ENCODE results near the gene LIPK. TPM values are rescaled to one million over a fixed set of nuclear protein-coding genes. Genes with fewer than 3 reads are reported as not detected.
"Not testable (repeated sequence)": the region's sequence is repeated elsewhere in the genome, so short reads cannot be mapped to it uniquely, and the experiment has no call there.

Gene LIPK
- total RNA-seq, 1 donor from 2014 or later = not detected

DNA sequence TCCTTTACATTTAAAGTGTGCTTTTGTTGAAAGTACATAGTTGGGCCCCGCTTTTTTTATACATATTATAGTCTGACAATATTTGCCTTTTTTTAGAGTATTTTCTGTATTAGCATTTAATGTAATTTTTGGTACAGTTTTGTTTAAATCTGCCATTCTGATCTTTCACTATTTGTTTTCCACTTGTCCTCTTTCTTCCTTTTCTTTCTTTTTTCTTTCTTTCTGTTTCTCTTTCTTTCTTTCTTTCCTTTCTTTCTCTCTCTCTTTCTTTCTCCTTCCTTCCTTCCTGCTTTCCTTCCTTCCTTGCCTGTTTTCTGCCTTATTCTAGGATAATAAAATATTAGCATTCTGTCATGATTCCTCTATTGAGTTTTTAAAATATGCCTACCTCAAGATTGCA is 9.5 kb downstream of the LIPK start:
- no peak for DNase-seq (ENCODE audit: low spot score)

DNA sequence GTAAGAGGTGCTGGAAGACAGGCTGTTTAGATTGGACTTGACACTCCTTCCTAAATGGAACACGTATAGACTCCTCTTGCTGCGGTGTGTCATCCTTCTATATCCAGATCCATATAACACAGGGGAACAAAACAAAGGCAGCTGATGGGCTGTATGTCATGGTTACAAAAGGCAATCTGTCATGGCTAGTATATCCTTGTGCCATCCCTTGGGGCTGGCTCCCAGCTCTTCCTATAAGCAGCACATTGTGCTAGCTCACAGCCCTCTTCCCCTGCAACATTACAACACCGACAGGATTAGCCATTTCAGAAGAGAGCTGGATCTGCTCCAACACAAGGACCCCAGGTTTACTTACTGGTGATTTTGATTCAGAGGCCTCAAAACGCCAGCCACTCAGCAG is 15.3 kb downstream of the LIPK start:
- DNase-seq (ENCODE audit: low spot score) = no peak

DNA sequence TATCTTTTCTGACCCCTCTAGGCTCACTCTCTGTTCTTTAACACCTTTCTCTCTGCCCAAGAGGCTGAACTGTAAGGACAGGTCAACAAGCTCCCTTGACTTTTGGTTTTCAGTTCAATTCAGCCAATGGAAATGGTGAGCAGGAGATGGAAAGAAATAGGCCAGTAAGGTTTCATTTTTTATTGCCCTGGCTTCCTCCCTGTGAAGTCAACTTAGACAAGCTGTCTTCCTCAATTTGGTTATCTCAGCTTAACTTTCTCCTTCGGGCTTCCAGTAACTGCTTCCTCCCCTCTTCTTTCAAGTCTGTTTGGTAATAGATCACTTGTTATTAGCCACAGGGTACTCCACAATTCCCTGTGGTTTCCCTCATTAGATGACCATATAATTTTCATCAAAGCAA is 19.7 kb downstream of the LIPK start:
- DNase-seq (ENCODE audit: low spot score) = no peak

DNA sequence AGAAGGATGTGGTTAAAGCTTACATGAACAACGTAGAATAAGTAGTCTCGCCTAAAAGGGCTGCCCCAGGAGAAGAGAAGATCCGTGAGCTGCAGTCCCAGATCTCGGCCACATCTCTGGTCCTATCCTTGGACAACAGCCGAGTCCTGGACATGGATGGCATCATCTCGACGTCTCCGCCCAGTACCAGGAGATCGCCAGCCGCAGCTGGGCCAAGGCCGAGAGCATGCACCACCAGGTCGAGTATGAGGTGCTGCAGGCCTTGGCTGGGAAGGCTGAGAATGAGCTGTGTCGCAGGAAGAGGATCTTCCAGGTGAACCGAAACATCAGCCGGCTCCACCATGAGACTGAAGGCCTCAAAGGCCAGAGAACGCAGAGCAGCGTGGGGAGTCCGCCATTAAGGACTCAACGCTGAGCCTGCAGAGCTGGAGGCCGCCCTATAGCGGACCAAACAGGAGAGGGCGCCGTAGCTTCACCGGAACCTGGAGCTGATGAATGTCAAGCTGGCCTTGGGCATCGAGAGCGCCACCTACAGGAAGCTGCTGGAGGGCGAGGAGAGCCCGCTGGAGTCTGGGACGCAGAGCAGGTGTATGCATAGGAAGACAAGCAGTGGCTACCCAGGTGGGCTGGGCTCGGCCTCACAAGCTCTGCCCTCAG is 22.2 kb downstream of the LIPK start:
- DNase-seq (ENCODE audit: low spot score) = no peak

DNA sequence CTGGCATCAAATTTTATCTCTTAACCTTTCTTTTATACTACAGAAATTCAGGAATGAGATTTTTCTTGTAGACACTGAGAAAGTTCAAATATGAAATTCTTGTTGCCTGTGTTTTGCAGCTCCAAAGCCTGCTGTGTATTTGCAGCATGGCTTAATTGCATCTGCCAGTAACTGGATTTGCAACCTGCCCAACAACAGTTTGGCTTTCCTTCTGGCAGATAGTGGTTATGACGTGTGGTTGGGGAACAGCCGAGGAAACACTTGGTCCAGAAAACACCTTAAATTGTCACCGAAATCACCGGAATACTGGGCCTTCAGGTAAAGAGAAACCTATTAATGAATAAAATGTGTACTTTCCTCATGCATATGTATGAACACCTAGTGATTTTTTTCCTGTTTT is 24.8 kb downstream of the LIPK start:
- no peak for DNase-seq (ENCODE audit: low spot score)

DNA sequence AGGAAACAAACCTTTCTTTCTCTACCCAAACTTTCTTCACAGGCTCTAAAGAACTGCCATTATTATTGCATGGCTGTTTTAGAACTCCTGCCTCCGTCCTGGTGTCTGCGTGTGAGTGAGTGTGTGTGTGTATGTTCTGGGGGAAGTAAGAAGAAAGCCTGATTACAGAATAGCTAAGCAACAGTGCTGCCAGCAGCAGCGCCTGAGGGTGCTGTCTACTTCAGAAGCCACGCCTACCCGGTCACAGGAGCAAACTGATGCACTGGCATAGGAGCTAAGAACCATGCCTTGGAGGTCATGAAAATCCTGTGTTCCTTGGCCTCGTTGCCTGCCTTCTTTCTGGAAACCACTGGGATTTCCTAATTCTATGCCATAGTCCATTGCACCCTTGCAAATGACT is 25.2 kb downstream of the LIPK start:
- DNase-seq (ENCODE audit: low spot score) = no peak

DNA sequence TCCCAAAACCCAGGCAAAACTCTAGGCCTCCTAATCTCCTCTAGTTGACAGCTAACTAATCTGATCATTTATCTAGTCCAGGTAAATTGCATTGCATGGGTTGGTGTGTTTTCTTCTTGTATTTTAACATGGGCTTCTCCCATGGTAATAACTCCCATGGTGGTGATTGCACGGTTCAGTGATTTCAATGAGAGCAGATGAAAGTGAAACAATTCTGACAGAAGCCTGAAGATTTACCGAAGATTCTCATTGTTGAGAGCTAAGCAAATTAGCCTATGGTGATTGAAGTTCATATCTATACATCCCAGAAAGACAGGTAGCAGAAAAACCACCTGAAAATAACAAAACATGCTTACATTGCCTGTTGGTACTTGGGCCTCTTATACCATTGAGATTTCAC is 27.2 kb downstream of the LIPK start:
- DNase-seq (ENCODE audit: low spot score) = no peak

DNA sequence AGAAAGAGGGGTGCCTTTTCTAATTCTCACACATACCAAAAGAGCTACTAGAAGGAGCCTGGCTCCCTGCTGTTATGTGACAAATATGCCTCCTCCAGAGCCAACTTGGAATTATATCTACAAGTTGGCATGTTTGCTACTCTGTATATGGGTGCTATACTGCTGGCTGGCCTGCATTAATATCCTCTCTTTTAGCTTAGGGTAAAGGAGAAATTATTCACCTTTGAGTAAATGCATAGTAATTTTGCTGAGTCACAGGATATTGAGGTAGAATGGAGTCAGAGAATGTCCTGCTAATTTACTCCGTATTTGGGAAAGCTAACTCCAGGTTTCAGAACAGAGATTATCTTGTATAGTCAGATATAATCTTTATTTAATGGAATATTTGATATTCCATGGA is 29.6 kb downstream of the LIPK start:
- DNase-seq (ENCODE audit: low spot score) = no peak

DNA sequence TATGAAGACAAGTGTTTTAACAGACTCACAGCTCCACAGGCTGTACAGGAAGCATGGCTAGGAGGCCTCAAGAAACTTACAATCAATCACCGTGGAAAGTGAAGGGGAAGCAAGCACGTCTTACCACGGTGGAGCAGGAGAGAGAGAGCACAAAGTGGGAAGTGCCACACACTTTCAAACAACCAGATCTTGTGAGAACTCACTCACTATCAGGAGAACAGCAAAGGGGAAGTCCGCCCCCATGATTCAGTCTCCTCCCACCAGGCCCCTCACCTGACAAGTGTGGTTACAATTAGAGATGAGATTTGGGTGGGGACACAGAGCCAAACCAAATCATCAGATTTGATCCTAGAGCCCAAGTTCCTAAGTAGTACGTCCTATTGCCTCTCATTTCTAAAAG is 35.9 kb downstream of the LIPK start:
- DNase-seq (ENCODE audit: low spot score) = not testable (repeated sequence)

DNA sequence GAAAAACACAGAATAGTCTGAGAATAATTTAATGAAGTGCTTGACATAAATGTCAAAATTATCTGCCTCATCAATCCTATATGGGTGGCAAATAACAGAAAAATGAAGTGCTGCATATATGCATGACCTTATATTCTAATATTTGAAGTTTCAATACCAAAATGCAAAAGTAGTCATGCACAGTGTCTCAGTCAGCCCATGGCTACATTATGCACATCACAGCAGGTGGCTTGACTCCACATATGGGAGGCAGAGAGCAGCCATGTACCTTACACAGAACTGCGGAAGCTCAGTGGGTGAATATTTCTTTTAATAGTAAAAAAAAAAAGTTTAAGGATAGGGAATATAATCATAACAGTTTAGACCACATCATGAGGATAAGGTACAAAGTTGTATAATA is 36.4 kb downstream of the LIPK start:
- DNase-seq (ENCODE audit: low spot score) = no peak

DNA sequence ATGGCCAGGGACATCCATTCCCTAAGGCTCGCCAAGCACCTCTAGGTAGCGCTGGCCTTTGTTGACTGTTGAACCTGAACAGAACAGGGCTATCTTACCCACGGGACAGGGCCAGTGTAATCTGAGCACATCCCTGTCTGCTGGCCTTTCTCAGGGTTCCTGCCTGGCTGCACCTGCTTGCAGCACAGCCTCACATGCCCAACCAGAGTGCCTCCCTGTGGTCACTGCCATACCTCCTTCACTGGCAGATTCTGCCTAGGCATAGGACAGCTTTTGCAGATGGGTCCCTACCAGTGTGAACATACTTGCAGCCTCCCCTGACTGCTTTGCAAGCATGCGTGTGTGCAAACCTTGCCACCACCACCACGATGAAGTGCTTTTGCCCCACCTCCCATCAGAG is 38.0 kb downstream of the LIPK start:
- no peak for DNase-seq (ENCODE audit: low spot score)

DNA sequence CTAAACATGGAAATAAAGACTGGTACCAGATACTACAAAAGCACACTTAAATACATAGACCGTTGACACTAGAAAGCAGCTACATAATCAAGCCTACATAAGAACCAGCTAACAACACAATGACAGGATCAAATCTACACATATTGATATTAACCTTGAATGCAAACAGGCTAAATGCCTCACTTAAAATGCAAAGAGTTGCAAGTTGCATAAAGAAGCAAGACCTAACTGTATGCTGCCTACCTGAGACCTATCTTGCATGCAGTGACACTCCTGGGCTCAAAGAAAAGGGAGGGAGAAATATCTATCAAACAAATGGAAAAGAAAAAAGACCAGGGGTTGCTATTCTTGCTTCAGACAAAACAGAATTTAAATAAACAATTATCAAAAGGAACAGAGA is 39.6 kb downstream of the LIPK start:
- DNase-seq (ENCODE audit: low spot score) = no peak

DNA sequence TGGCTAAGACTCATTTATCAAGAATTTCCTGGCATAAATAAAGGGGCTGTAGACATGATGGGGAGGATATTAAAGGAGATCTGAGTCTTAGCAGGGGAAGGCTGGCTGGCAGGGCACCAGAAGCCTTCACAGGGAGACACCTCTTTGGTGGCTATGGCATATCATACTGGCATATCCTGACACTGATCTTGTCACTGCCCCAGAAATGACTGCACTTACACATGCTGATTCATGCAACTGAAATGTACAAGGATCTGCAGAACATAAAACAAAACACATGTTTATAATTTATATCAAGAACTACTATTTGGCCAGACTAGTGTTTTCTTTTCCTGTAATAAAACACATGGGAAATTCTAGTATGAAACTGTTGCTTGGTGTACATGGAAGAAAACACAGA is 48.2 kb downstream of the LIPK start:
- DNase-seq (ENCODE audit: low spot score) = no peak

DNA sequence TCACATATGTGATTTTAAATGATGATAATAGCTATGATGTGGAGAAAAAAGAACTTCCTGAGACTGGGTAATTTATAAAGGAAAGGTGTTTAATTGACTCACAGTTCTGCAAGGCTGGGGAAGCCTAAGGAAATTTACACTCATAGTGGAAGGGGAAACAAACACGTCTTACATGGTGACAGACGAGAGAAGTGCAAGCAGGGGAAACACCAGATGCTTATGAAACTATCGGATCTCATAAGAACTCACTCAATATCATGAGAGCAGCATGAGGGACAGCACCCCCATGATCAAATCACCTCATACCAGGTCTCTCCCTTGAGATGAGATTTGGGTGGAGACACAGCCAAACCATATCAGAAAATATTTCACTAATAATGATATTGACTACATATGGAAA is 49.7 kb downstream of the LIPK start:
- DNase-seq (ENCODE audit: low spot score) = no peak

DNA sequence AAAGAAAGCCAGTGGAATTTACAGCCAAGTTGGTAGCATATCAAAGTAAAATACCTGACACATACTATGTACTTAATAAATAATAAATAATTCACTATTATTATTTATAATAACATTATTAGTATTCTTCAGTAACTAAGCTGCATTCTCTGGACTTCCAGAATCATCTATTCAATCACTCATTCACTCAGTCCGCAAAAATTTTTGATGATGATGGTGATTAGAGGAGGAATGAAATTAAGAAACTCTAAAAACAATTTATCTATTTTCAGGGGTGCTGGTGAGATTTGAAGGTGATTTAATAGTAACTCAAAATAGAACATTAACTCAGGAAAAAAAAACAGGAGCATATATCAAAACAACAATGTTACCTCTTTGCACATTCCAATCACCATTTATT is 50.6 kb downstream of the LIPK start:
- DNase-seq (ENCODE audit: low spot score) = no peak

DNA sequence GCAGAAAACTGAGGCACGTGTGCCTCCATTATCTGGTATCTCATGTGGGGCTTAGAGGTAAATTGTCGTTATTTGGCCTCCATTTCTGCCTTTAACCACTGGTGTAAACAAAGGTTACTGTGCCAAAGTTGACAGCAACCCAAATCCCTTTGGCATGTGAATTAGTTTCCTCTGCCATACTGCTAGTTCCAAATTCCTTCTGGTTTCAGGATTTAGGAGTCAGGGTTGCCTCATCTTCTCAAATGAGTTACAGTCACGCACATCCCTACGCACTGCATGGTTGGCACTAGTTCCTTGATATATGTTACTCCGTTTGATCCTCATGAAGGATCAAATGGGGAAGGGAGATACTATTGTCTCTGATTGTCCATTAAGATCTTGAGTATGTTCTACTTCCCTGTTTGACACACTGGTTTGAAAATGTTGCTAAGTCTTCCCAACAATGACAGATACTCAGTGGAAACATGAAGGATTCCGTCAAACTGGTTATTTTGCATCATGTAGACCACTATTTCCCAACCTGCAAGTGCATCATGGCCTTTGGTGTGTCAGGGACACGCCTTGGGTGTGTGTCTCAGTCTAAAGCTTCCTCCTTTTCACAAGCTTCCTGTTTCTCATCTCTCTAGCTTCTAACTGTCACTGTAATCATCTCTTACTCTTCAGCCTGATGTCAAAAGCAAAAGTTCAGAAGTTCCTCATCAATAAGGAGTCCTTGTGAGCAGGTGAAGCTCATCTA is 53.5 kb downstream of the LIPK start, which contains the start of gene LIPN:
Gene LIPN (plus strand): TSS at position 655 of the 736 bp plus-strand sequence. CDS start 1,386 bp downstream, outside the sequence.
- no peak for DNase-seq (ENCODE audit: low spot score)

DNA sequence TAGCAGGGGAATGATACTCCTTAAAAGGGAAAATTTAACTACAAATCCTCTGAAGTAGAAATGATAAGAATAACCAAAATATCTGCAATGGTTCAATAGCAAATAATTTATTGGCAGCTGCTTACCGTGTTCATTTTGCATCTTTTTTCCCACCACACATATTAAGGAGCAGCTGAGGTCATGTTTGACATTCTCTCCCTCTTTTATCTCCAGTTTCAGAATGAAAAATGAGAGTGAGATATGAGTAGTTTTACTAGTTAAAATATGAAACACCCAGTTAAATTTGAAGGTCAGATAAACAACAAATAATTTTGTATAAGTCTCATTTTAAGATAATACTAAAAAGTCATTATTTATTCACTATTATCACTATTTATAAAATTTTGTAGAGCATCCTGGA is 56.9 kb downstream of the LIPK start:
- no peak for DNase-seq (ENCODE audit: low spot score)

DNA sequence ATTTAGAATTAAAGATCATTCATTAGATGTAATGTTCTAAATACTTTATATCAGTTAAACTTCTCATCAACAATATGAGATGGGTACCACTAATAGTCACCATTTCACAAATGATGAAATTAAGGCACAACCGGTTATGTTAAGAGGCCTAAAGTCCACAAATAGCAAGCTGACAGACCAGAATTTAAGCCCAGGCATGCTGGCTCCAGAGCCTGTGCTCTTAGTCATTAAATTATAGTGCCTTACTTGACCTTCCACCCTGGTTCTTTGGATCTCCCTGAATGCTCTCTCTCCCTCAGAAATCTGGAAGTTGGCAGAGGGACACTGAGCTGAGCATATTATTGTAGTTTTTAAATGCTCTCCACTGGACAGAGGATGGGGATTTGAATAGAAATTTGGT is 57.4 kb downstream of the LIPK start:
- DNase-seq (ENCODE audit: low spot score) = no peak

DNA sequence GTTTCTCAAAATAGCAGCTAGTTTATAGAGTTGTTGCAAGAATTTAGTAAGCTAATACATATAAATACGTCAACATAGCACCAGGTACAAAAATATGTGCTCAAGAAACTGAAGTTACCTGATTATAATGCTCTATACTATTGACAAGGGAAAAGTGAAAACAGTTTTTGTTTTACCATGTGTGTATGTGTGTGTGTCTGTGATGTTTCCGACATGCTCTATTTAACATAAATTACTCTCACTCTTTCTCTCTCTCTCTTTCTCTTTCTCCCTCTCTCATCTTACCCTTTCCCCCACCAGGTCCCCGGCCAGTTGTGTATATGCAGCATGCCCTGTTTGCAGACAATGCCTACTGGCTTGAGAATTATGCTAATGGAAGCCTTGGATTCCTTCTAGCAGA is 58.1 kb downstream of the LIPK start:
- DNase-seq (ENCODE audit: low spot score) = no peak

DNA sequence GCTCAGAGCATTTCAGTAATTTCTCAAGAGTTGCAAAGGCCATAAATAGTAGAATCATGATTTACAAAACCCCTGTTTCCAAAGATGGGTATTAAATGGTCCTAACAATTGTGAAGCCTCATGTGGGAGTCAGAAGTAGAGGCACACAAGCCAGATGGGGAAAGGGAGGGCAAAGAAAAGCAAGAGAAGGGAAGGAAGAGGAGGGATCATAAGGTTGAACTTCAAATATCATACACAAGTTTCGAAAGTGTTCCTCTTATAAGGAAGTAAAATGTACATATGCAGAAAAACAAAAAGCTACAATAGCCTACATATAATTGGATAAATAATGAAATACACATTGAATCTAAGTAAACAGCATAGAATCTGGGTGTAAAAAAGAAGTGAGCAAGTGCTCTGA is 59.8 kb downstream of the LIPK start:
- no peak for DNase-seq (ENCODE audit: low spot score)

DNA sequence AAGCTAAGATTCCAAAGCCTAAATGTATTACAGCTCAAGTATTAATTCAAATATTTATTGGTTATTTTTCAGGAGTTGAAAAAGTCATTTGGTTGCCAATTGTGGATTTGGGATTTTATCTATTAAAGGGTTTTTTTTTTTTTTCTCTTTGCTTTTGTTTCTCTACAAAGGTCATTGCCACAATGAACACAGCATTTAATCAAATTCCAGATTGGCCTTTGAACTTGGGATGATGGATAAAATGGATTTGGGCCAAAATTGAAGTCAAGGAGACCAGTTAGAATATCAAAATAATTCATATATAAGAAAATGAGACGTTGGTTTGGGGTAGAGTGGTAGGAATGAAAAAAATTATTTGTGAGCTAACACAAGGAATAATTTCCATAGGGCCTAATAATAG is 63.3 kb downstream of the LIPK start:
- no peak for DNase-seq (ENCODE audit: low spot score)

DNA sequence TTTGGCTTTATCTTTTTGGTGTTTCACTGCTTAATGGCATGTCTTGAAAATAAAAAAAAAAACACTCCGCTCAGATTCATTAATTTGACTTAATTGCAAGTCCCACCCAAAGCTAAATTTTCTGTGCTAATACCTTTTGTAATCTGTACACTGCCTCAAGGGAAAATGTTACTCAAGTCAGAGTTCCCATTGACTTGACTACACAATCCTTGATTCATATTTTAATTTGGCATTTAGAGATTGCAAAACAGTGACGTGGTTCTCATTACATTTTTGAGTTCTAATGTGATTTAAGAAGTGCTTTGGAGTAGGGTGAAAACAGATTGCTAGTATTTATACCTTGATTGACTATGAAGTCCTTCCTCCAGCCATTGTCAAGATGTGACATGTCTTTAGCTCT is 75.2 kb downstream of the LIPK start:
- no peak for DNase-seq (ENCODE audit: low spot score)

DNA sequence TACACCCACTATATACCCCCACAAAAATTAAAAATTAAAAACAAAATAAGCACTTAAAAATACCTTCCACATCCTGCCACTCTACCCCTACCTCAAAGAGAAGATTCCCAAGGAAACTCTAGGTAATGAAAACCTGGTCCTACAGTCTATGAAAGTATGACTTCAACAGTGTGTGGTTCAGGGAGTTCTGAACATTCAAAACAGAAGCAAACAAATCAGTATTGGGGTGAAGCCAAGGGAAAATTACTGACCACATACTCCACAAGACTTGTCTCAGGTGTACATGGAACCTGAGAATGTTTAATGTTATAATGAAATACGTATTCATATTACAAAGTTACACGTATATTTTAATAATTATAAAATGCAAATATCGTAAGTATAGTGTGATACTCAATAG is 76.2 kb downstream of the LIPK start:
- no peak for DNase-seq (ENCODE audit: low spot score)

DNA sequence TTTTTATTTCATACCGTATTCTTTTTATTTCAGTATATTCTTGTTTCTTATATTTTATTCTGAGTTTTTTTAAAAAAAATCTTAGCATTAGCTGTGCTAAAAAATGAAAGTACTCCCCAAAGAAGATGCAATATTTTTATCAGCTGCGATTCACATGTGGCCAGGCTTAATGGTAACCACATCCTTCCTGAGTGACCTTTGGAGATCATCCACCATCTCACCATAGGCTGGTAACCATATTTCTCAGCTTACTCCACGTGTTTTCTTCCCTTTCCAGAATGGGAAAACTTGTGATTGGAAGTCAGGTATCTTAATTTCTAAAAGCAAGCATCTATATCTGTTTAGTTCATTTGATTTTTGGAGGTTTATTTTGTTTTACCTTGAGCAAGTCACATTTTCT is 77.7 kb downstream of the LIPK start:
- no peak for DNase-seq (ENCODE audit: low spot score)
